GM21619 (cell line): ENCODE results near the gene HNRNPH2.
A peak's percentile ranks its signal among the peaks of the same experiment; 100 is the strongest.

Source experiments
- ATAC-seq: cut with Tn5 transposase; IDR thresholded peaks from one replicate; pipeline ENCODE4 v1.9.1; 2021; ENCODE audit not compliant: unreplicated experiment

Gene HNRNPH2

GRCh38 chrX:101450961-101451360 lies 42.9 kb downstream of the HNRNPH2 start:
- no peak for ATAC-seq

- no peak for ATAC-seq
Observed at GRCh38 chrX:101452056-101452455, 44.0 kb downstream of the HNRNPH2 start.

DNA sequence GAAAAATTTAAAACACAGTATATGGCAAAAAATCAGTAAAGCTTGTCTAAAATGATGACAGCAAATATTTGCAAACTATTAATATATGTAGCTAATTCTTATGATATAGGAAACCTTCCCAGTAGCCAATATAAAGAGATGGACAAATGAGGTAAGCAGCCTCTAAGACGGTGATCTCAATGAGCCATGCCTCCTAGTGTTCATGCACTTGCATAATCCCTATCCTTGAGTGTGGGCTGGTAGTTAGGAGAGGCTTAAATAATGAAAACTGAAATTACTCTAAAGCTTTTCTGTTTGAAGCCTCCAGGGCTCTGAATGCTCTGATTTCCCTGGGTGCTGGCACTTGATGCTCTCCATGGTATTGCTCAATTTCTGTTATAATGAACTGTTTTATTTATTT lies 52.6 kb downstream of the HNRNPH2 start:
- ATAC-seq = no peak

- ATAC-seq = peak; percentile 51
Observed at GRCh38 chrX:101462892-101463291, 54.9 kb downstream of the HNRNPH2 start.
